Astrocyte (in vitro differentiated cells and primary cell): ENCODE measurements around the gene RAP1GAP.

Experiments used
- CTCF ChIP-seq: IDR thresholded peaks from 2 replicates; pipeline ENCODE4 v1.5.1; 2011; ENCODE audit warnings: low read depth, mild to moderate bottlenecking, inconsistent platforms, low read length, moderate library complexity; ENCODE audit not compliant: insufficient read depth
- EZH2 ChIP-seq: IDR thresholded peaks from 2 replicates; pipeline ENCODE4 v1.6.1; 2012; ENCODE audit warnings: mild to moderate bottlenecking, low read length, inconsistent platforms; ENCODE audit not compliant: insufficient read depth

DNA sequence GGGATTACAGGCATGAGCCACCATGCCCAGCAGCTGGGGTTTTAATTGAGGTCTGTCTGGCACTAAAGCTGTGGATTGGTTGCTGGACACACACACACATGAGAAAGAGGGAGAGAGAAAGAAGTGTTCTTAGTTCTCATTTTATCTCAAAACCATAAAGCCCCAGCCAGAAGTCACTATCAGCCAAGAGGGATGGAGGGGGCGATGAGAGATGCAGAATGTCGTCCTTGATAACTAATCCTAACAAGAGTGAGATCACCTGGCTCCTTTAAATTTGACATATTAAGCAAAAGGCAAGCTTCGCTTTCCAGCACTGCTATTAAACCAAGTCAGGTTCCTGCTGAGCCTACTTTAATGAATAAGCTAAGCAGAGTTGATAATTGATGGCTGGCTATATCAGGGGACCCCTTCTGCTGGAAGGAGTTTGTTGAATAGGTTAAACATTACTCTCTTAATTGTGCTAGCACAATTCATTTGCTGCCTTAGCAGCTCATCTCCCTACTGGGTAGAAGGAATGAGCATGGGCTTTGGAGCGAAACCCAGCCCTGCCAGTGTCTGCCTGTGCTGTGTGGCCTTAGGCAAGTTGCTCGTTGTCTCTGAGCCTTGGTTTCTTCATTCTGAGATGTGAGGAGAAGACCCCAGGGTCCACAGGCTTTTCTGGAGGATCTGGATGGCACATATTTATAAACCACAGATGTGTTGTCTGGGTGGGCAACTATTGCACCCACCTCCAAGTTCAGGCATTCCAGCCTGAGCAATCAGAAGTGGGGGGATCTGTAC lies 109.2 kb downstream of the RAP1GAP start:
- TF ChIP-seq CTCF (no peak), EZH2 (no peak)
